T-helper 1 cell treated with Interleukin-12 subunit alpha and Interleukin-12 subunit beta and Interleukin-4 antibody, amounts not matched to agents 30 ng/mL and 1 ng/mL, for 36 hours (primary cell): ENCODE results near the gene RPP21. TPM values are rescaled to one million over a fixed set of nuclear protein-coding genes. Genes with fewer than 3 reads are reported as not detected.

Experiments
- intact Hi-C: fragments of 100-400 bp; cut with micrococcal nuclease; formaldehyde crosslinking; loops from one replicate; pipeline ENCODE4 v1.15.1; 2024
- total RNA-seq: library from RNA; stranded (reverse); gene quantifications from 2 replicates; pipeline ENCODE4 v1.2.3, GENCODE V29; 2022

RPP21 gene
- total RNA-seq = 36.7 and 41.1 TPM in 2 replicates

- intact Hi-C loops = loop anchor here (1.0 kb wide), 6 partner anchors 12 to 563 kb away; partner anchors contain the start of genes GTF2H4 and PPP1R11
Measured at GRCh38 chr6:30344868-30345671, at the start of gene RPP21. Gene RPP21 (plus strand): TSS chr6:30345156. CDS start chr6:30345172, 16 bp downstream.

GRCh38 chr6:30295837-30296236, 49.1 kb upstream of the RPP21 start:
- intact Hi-C loops = no loop called here

GRCh38 chr6:30304002-30304401, 41.0 kb upstream of the RPP21 start:
- intact Hi-C loops = no loop called here

- intact Hi-C loops = no loop called here
Measured at GRCh38 chr6:30311101-30311500, 33.9 kb upstream of the RPP21 start.

- intact Hi-C loops = no loop called here
Measured at GRCh38 chr6:30311671-30312070, 33.3 kb upstream of the RPP21 start.

- intact Hi-C loops = no loop called here
Measured at GRCh38 chr6:30312266-30312665, 32.7 kb upstream of the RPP21 start.

GRCh38 chr6:30312676-30313321, 32.2 kb upstream of the RPP21 start:
- intact Hi-C loops = no loop called here

- intact Hi-C loops = no loop called here
Measured at GRCh38 chr6:30315156-30315555, 29.8 kb upstream of the RPP21 start.

GRCh38 chr6:30317913-30318589, 26.9 kb upstream of the RPP21 start:
- intact Hi-C loops = no loop called here

GRCh38 chr6:30319146-30319835, 25.7 kb upstream of the RPP21 start:
- intact Hi-C loops = no loop called here

GRCh38 chr6:30321692-30322388, 23.1 kb upstream of the RPP21 start:
- intact Hi-C loops = loop anchor here (10.0 kb wide), 1 partner anchor 357 kb away; no protein-coding TSS in a partner anchor

GRCh38 chr6:30322527-30323501, 22.1 kb upstream of the RPP21 start:
- intact Hi-C loops = loop anchor here (10.0 kb wide), 1 partner anchor 358 kb away; no protein-coding TSS in a partner anchor

GRCh38 chr6:30323806-30324205, 21.1 kb upstream of the RPP21 start:
- intact Hi-C loops = loop anchor here (10.0 kb wide), 1 partner anchor 359 kb away; no protein-coding TSS in a partner anchor

- intact Hi-C loops = loop anchor here (1.0 to 10.0 kb wide), 9 partner anchors 20 to 1852 kb away; partner anchors contain the start of genes ABCF1, AGPAT1, GNL1 and HLA-B
Measured at GRCh38 chr6:30325150-30325872, 19.6 kb upstream of the RPP21 start.

- intact Hi-C loops = loop anchor here (1.0 to 10.0 kb wide), 16 partner anchors 19 to 1851 kb away; partner anchors contain the start of genes ABCF1, AGPAT1, GNL1 and GTF2H4
Measured at GRCh38 chr6:30325873-30326525, 19.0 kb upstream of the RPP21 start.

GRCh38 chr6:30326526-30327231, 18.3 kb upstream of the RPP21 start, which contains the start of gene TRIM39:
Gene TRIM39 (plus strand): TSS chr6:30326927. CDS start chr6:30329318, 2,391 bp downstream.
- intact Hi-C loops = loop anchor here (1.0 to 10.0 kb wide), 12 partner anchors 113 to 1851 kb away; partner anchors contain the start of genes ABCF1, AGPAT1, GTF2H4 and HLA-B

- intact Hi-C loops = loop anchor here (2.0 to 10.0 kb wide), 7 partner anchors 245 to 1850 kb away; partner anchors contain the start of genes ABCF1, AGPAT1, GTF2H4 and HLA-B
Measured at GRCh38 chr6:30327232-30327746, 17.7 kb upstream of the RPP21 start.
